GM12891 (cell line): ENCODE data around the gene IL1RAPL2.

Experiments
- PAX5 ChIP-seq: IDR thresholded peaks from 2 replicates; pipeline ENCODE4 v1.6.1; 2011; ENCODE audit warnings: low read length, moderate library complexity, mild to moderate bottlenecking; ENCODE audit not compliant: insufficient read depth, severe bottlenecking
- POLR2A ChIP-seq: IDR thresholded peaks from 2 replicates; pipeline ENCODE4 v1.6.1; 2011; ENCODE audit warnings: low read depth, low read length, control low read depth
- POLR2AphosphoS5 ChIP-seq: IDR thresholded peaks from 2 replicates; pipeline ENCODE4 v1.6.1; 2011; ENCODE audit warnings: low read depth, low read length, control low read depth
- SPI1 ChIP-seq: IDR thresholded peaks from 2 replicates; pipeline ENCODE4 v1.6.1; 2011; ENCODE audit warnings: low read depth, low read length, control low read depth
- TAF1 ChIP-seq: IDR thresholded peaks from 2 replicates; pipeline ENCODE4 v1.6.1; 2011; ENCODE audit warnings: low read depth, low read length, control low read depth

DNA sequence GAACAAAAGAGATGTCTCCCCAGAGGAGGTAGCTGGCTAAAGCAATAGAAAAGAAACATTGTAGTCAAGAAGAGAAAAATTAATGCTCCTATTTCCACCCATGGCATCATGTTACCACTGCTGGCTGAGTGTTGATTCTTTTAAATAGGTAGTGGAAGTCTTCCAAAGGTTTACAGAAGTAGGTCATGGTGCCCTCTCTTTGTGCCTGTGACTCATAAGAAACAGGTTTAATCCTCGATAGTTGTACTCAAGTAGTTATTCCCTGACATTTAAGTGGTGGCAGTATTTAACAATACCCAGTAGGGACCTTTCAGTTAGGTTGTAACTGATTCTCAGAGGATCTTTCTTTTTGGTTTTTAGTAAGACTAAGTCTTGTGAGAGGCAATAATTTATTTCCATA lies 406.7 kb downstream of the IL1RAPL2 start:
- no peak for TF ChIP-seq POLR2A
- TF ChIP-seq TAF1: no peak
- TF ChIP-seq POLR2AphosphoS5: no peak
- no peak for TF ChIP-seq SPI1
- no peak for TF ChIP-seq PAX5
